Esophagus (tissue), 2 donors: ENCODE results near the gene TAPT1. TPM values are rescaled to one million over a fixed set of nuclear protein-coding genes. Genes with fewer than 3 reads are reported as not detected.
"Not testable (repeated sequence)": the region's sequence is repeated elsewhere in the genome, so short reads cannot be mapped to it uniquely, and the experiment has no call there.

ENCODE experiments used
- H3K27ac ChIP-seq, 2 donors: one replicate each; pipeline ENCODE4 v1.5.1; 2013; ENCODE audit warnings: low read depth in 2 of 2, mild to moderate bottlenecking in 2 of 2, inconsistent platforms in 1 of 2, low read length in 1 of 2, moderate library complexity in 1 of 2
- H3K27me3 ChIP-seq, 2 donors: one replicate each; pipeline ENCODE4 v1.6.1; 2013; ENCODE audit warnings: low read length in 2 of 2, control low read depth in 1 of 2, mild to moderate bottlenecking in 1 of 2; ENCODE audit not compliant: insufficient read depth in 2 of 2, control insufficient read depth in 1 of 2
- H3K36me3 ChIP-seq, 2 donors: one replicate each; pipeline ENCODE4 v1.6.1; 2013; ENCODE audit warnings: low read length in 1 of 2; ENCODE audit not compliant: control insufficient read depth in 2 of 2, insufficient read depth in 2 of 2
- H3K4me1 ChIP-seq, 2 donors: one replicate each; pipeline ENCODE4 v1.6.1; 2013; ENCODE audit warnings: low read length in 1 of 2; ENCODE audit not compliant: control insufficient read depth in 2 of 2, insufficient read depth in 2 of 2
- H3K4me3 ChIP-seq, 2 donors: one replicate each; pipeline ENCODE4 v1.5.1; 2013; ENCODE audit warnings: low read length in 2 of 2, mild to moderate bottlenecking in 2 of 2, low read depth in 1 of 2, moderate library complexity in 1 of 2
- H3K9me3 ChIP-seq, 2 donors: one replicate each; pipeline ENCODE4 v1.6.1; 2013; ENCODE audit warnings: mild to moderate bottlenecking in 2 of 2, low read depth in 1 of 2, low read length in 1 of 2, moderate library complexity in 1 of 2; ENCODE audit not compliant: control insufficient read depth in 2 of 2, insufficient read depth in 1 of 2
- WGBS, 2 donors: extraction: QIAGEN DNeasy Blood & Tissue Kit; methylation state at CpG; one replicate each; pipeline ENCODE4 v1.1.7; 2013; 5-methylcytosine and 5-hydroxymethylcytosine counted together
- polyA plus RNA-seq, 2 donors: library from polyadenylated mRNA; stranded (reverse); fragments of 200-250 nt; gene quantifications; one replicate each; pipeline ENCODE4 v1.2.3, GENCODE V29; 2013
- donor health status: healthy with polysubstance abuse.
- donor health status: Bipolar disorder and iron deficiency.

Gene TAPT1
- polyA plus RNA-seq, 2 donors, result 6.6 to 8.3 TPM

DNA sequence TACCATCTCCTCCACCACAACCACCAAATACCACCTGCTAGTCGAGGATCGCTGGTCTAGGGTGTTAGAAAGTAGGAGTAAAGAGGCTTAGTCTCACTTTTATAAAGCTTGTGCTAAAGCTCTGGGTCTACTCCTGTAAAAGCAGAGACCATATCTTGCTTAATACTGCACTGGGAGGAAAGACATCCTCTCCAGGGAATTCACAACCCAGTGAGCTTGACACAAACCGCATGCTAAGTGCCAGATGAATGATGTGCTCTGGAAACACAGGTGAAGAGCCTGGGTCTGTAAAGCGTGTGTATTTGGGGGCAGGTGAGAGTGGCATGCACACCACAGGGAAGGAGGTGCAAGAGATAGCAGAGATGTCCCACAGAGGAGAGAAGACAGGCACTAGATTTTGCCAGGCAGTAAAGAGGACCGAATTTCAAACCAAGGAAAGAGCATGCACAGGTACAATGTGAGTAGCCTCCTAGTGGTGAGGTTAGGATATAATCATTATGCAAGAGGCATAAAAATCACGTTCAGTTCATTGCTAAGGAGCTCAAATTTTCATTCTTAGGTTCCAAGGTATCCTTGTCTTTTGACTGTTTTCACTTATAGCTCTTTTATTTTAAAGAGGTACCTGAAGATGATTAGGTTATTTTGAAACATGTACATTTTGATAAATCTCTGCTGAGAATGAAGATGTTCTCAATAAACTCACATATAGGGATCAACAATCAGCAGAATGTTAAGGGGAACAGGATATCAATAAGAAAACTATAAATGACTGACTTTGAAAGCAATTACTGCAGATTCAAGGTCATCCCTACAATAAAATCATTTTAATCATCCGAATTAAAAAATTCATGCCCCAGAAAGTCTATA lies 20.7 kb downstream of the TAPT1 start:
- H3K27ac ChIP-seq, result no peak overlapping the region
- no peaks in the 10 kb centered on the region for H3K4me1 ChIP-seq
- H3K27me3 ChIP-seq, result no peaks in the 10 kb centered on the region
- 65 to 71% methylated on average over 7 of the region's 7 CpGs for WGBS, 2 donors
- H3K4me3 ChIP-seq, result no peak overlapping the region
- peaks cover 0 to 2% of the 10 kb centered on the region in 2 donors for H3K36me3 ChIP-seq
- H3K9me3 ChIP-seq, result no peaks in the 10 kb centered on the region

DNA sequence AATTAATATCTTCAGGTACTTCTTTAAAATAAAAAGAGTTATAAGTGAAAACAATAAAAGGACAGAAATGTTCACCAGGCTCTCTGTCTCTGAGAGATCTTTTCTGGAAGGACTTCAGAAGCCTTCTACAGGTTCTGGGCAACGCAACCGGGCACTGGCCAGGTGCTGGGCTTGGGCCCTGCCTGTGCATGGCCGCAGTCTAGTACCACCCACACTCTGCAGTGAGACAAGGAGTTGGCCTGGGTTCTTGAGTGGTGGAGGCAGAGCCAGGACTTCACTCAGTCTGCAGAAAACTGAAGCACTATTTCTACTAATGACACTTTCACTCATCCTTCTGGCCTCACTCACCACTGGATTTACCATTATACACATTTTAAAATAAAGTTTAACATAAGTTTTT lies 21.8 kb downstream of the TAPT1 start:
- no peaks in the 10 kb centered on the region for H3K27me3 ChIP-seq
- no peaks in the 10 kb centered on the region for H3K4me1 ChIP-seq
- H3K27ac ChIP-seq, result no peak overlapping the region
- 87 to 88% methylated on average over 3 of the region's 3 CpGs for WGBS, 2 donors
- H3K4me3 ChIP-seq, result no peak overlapping the region
- H3K36me3 ChIP-seq, result no peaks in the 10 kb centered on the region
- no peaks in the 10 kb centered on the region for H3K9me3 ChIP-seq

DNA sequence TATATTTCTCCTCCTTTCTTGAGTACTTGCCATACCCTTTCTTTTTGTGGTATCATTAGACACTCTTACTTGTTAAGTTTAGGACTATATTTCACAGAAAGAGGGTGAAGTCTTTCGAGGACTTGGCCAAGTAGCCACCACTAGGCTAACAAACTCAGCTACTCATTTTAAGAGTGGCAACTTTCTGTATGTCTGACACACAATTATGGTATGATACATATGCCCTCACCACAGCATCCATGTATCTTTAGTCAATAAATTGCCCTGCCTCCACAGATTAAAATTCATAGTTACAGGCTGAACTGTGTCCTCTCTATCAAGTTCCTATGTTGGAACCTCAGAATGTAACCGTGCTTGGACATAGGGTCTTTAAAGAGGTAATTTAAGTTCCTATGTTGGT lies 23.2 kb downstream of the TAPT1 start:
- H3K27ac ChIP-seq, result no peak overlapping the region
- no peaks in the 10 kb centered on the region for H3K36me3 ChIP-seq
- no peaks in the 10 kb centered on the region for H3K27me3 ChIP-seq
- H3K4me3 ChIP-seq, result no peak overlapping the region
- H3K9me3 ChIP-seq, result no peaks in the 10 kb centered on the region
- 83 to 92% methylated on average over 2 of the region's 2 CpGs for WGBS, 2 donors
- H3K4me1 ChIP-seq, result no peaks in the 10 kb centered on the region

DNA sequence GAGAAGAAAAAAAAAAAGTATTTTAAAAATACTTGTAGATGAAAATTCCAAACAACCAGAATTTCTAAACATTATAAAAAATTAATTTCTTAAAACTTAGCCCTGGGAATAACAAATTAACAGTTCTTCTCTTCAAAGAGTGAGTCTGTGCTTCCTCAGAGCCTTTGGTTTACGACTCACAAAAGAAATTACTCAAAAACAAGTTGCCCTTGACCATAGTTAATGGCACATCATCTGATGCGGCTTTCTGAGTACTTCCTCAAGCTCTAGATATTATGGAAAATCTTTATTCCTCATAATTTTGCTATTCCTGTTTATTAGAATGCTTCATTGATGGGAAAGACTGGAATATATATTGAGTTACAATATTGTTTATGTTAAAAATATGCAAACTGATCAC lies 23.7 kb downstream of the TAPT1 start:
- no peaks in the 10 kb centered on the region for H3K9me3 ChIP-seq
- H3K4me1 ChIP-seq, result no peaks in the 10 kb centered on the region
- H3K27me3 ChIP-seq, result no peaks in the 10 kb centered on the region
- H3K4me3 ChIP-seq, result no peak overlapping the region
- WGBS, 2 donors, result 87 to 92% methylated on average over 2 of the region's 2 CpGs
- no peak overlapping the region for H3K27ac ChIP-seq
- H3K36me3 ChIP-seq, result no peaks in the 10 kb centered on the region

DNA sequence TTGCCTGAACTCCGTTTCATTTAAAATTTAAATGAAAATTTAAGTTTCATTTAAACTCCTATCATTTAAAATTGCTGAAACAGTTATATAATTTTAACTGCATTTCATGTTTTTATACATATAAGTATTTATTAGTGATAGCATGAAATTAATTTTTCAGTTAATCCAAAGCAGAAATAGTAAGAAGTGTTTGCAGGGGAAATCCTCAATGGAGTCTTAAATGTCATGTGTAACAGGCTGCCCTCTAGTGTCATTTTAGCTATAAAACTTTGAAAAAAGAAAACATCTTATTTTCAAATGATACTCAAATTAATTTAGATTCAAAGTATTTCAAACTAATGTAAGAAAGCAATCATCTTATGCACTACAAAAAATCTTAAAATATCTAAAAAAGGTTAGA lies 27.2 kb downstream of the TAPT1 start:
- no peaks in the 10 kb centered on the region for H3K4me1 ChIP-seq
- no peaks in the 10 kb centered on the region for H3K27me3 ChIP-seq
- H3K27ac ChIP-seq, result no peak overlapping the region
- WGBS, 2 donors, result 92 to 95% methylated on average over 1 of the region's 1 CpG
- H3K9me3 ChIP-seq, result no peaks in the 10 kb centered on the region
- H3K4me3 ChIP-seq, result no peak overlapping the region
- no peaks in the 10 kb centered on the region for H3K36me3 ChIP-seq

GRCh38 chr4:16197876-16198665 lies 28.2 kb downstream of the TAPT1 start:
- H3K4me1 ChIP-seq, result no peaks in the 10 kb centered on the region
- 74 to 76% methylated on average over 2 of the region's 2 CpGs for WGBS, 2 donors
- H3K36me3 ChIP-seq, result no peaks in the 10 kb centered on the region
- no peaks in the 10 kb centered on the region for H3K9me3 ChIP-seq
- H3K27me3 ChIP-seq, result no peaks in the 10 kb centered on the region
- H3K4me3 ChIP-seq, result no peak overlapping the region
- no peak overlapping the region for H3K27ac ChIP-seq

GRCh38 chr4:16196482-16197393 lies 29.5 kb downstream of the TAPT1 start:
- H3K27me3 ChIP-seq, result no peaks in the 10 kb centered on the region
- no peaks in the 10 kb centered on the region for H3K4me1 ChIP-seq
- no peaks in the 10 kb centered on the region for H3K9me3 ChIP-seq
- 42 to 44% methylated on average over 9 of the region's 9 CpGs for WGBS, 2 donors
- H3K4me3 ChIP-seq, result no peak overlapping the region
- no peaks in the 10 kb centered on the region for H3K36me3 ChIP-seq
- H3K27ac ChIP-seq, result peak overlapping the region in 1 of 2 donors; percentile 74

DNA sequence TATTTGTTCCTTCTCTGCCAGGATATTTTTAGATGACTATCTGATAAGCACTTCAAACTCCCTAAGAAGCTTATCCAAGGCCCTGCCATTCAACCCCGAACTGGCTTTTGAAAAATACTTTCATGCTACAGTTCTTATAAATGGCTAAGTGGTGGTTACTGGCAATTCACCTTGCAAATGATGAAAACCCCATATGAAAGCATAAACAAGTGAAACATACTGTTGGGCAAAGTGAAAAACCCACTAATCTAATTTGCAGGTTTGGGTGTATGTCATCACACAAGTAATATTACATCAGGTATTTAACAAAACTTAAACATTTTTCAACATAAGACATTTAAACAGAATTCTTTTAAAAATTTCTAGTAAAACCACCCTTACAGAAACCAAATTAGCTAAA lies 31.1 kb downstream of the TAPT1 start:
- Histone ChIP-seq H3K27me3 (no peaks in the 10 kb centered on the region), H3K4me3 (no peak overlapping the region), H3K36me3 (peaks cover 4 to 5% of the 10 kb centered on the region in 2 donors), H3K4me1 (no peaks in the 10 kb centered on the region), H3K27ac (no peak overlapping the region), H3K9me3 (no peaks in the 10 kb centered on the region)
- 73 to 89% methylated on average over 1 of the region's 1 CpG for WGBS, 2 donors

GRCh38 chr4:16194798-16195197 lies 31.5 kb downstream of the TAPT1 start:
- not testable (repeated sequence) for H3K4me1 ChIP-seq, H3K36me3 ChIP-seq, H3K4me3 ChIP-seq, H3K27ac ChIP-seq, H3K27me3 ChIP-seq, H3K9me3 ChIP-seq
- WGBS, 2 donors, result 91 to 93% methylated on average over 4 of the region's 4 CpGs
